ENCODE measurements around the gene MLF2.

The MLF2 gene

DNA sequence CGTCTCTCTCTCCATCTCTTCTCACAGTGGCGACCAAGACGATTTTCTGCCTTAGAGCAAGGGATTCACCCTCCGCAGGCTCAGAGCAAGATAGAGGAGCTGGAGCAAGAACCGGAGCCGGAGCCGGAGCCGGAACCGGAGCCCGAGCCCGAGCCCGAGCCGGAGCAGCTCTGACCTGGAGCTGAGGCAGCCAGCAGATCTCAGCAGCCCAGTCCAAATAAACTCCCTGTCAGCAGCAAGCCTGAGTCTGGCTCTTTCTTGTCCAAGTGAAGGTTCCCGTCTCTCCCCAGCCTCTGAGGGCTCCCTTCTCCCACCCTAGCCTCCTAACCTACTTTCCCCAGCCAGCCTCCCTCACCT, 25.3 kb upstream of the MLF2 start:
- DNase-seq (ENCODE audit: low read depth in 2 of 2): no peak

DNA sequence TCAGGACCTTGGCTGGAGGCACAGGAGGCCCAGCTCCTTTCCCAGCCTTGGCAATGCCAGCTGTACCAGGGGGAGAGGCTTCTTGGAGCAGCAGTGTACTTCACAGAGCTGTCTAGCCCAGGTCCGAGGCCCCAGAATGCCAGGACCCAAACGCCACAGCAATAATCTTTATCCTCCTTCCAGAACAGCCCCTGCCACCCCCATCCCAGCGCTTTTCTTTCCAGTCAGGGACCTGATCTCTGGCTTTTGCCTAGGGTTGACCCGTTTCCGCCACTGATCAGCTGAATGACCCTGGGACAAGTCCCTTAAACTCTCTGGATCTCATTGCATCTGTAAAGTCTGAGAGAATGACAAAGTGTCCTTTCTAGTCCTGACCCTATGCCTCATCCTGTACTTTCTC, 24.4 kb upstream of the MLF2 start:
- no peak for DNase-seq (ENCODE audit: low read depth in 2 of 2)

DNA sequence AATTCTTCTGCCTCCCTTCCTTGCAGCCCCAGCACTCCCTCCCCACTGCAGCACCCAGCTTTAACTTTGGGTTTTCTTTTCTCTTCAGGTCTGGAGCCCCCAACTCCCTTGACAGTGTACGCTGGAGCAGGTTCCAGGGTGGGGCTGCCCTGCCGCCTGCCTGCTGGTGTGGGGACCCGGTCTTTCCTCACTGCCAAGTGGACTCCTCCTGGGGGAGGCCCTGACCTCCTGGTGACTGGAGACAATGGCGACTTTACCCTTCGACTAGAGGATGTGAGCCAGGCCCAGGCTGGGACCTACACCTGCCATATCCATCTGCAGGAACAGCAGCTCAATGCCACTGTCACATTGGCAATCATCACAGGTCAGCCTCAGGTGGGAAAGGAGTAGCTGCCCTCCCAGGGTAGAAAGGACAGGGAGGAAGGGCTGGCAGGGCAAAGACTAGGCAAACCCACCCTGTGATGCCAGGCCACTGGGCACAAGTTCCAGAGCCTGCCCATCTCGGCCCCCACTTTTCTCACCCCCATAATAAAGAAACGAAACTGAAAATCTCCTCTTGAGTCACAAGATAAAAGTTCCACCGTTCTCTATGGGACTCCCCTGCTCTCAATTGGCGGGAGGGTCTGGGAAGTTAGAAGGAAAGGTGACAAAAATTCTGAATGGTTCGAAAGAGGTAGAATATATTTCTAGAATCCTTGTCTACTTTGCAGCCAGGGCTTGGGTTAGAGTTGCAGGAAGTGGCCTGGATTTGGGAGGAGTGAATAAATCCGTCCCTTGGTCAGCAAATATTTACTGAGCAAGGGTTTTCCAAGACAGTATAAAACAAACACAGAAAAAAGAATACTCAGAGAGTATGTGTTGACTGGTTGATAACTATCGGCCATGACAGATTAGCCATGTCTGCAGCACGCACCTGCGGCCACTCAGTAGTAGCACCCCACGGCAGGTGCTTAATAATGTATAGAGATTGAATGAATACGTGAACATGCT, 22.5 kb upstream of the MLF2 start:
- no peak for DNase-seq (ENCODE audit: low read depth in 2 of 2)

DNA sequence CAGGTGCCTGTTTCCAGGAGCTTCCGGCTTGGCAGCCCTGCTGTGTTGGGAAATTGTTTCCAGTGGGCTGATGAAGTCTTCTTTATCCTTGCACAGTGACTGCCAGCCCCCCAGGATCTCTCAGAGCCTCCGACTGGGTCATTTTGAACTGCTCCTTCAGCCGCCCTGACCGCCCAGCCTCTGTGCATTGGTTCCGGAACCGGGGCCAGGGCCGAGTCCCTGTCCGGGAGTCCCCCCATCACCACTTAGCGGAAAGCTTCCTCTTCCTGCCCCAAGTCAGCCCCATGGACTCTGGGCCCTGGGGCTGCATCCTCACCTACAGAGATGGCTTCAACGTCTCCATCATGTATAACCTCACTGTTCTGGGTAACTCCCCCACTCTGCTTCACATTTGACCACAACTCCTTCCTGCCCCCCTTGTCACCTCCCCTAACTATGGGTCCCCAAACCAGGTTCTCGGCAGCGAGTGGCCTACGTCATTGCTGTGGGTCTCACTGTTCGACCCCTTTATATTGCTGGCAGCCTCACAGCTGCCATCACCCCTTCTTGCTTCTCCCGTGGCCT, 21.6 kb upstream of the MLF2 start:
- no peak for DNase-seq (ENCODE audit: low read depth in 2 of 2)

DNA sequence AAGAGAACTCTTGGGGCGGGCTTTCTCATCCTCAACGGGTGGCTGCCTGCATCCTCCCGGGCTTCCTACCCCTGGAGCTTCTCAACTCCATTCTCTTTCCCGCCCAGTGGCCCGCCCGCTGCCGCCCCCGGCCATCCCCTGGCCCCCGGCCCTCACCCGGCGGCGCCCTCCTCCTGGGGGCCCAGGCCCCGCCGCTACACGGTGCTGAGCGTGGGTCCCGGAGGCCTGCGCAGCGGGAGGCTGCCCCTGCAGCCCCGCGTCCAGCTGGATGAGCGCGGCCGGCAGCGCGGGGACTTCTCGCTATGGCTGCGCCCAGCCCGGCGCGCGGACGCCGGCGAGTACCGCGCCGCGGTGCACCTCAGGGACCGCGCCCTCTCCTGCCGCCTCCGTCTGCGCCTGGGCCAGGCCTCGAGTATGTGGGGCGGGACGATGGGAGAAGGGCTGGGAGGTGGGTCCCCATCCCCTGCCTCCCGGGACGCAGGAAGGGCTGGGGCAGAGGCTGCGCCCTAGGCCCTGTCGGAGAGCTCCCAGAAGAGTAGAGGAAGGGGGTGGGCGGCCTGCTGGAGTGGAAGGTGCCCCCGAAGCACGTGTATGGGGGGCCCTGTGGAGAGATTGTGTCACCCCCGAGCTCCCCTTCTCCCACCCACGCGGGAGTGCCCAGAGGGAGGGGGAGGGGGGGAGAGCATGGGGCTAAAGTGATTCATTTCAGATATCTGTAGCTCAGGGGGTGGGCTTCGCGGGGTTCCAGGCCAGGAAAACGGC, 20.8 kb upstream of the MLF2 start:
- no peak for DNase-seq (ENCODE audit: low read depth in 2 of 2)

DNA sequence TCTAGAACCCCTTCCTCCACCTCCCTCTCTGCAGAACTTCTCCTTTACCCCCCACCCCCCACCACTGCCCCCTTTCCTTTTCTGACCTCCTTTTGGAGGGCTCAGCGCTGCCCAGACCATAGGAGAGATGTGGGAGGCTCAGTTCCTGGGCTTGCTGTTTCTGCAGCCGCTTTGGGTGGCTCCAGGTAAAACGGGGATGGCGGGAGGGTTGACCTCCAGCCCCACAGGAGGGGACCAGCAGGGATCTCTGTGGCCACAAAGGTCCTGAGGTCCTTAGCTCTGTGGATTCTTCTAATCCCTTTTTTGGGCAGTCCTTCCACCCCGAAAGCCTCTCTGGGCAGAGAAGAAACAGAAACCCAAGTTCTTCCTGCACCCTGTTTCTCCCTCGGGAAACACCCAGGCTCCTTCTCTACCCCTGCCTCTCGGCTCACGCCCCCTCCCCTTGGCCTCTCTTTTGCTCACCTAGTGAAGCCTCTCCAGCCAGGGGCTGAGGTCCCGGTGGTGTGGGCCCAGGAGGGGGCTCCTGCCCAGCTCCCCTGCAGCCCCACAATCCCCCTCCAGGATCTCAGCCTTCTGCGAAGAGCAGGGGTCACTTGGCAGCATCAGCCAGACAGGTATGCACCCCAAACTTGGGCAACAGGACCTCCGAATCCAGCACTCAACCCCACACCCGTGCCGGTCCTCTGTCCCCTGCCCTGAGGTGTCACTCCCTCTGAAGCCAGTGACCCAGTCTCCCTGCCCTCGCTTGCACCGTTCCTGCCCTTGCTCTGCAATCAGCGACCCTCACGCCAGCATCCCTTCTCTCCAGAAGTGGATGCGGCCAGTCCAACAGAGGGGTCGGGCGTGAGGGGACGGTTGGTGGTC, 20.0 kb upstream of the MLF2 start:
- no peak for DNase-seq (ENCODE audit: low read depth in 2 of 2)

DNA sequence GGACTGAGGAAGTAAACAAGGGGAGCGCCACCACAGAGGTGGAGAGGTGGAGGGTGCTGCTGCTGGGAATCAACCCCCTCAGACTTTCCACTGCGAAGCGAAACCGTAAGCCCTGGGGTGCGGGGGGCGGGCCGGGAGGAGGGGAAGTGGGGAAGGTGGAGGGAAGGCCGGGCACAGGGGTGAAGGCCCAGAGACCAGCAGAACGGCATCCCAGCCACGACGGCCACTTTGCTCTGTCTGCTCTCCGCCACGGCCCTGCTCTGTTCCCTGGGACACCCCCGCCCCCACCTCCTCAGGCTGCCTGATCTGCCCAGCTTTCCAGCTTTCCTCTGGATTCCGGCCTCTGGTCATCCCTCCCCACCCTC, 19.4 kb upstream of the MLF2 start, which contains the start of gene LAG3:
LAG3 (plus strand) TSS at position 190 of the 365 bp plus-strand sequence. CDS start 333 bp downstream, outside the sequence.
- no peak for DNase-seq (ENCODE audit: low read depth in 2 of 2)

DNA sequence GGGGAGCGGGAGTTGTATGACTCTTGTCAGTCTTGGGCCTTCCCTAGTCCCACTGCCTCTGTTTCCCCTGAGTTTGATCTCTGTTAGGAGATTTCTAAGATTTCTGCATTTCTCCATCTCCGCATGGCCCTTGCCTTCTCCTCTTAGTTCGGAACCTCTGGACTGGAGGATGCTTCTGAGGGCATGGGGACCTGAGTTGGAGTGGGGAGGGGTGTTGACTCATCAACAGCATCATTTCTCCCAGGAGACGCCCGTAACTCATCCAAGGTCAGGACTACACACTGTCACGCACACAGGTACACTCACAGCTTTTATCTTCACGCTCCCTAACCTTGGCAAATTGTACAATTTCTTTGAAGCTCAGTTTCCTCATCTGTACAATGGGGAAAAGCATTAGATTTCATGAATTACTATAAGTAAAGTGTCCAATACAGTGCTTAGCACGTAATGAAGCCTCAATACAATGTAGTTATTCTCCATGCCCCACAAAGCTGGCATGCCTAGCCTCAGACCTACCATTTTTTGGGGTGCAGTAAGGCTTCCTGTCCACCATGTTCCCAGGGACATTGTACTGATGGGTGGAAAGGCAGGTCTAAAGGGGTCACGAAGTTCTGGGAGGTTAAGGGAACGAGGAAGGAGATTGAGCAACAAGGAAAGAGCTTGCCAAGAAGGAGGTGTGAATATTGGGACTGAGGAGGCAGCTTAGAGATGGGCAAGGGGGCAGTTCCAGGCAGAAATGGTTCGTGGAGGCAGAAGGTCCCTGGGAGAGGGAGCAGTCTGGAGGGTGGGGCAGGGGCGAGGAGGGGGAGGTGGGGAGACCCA, 18.8 kb upstream of the MLF2 start:
- no peak for DNase-seq (ENCODE audit: low read depth in 2 of 2)

DNA sequence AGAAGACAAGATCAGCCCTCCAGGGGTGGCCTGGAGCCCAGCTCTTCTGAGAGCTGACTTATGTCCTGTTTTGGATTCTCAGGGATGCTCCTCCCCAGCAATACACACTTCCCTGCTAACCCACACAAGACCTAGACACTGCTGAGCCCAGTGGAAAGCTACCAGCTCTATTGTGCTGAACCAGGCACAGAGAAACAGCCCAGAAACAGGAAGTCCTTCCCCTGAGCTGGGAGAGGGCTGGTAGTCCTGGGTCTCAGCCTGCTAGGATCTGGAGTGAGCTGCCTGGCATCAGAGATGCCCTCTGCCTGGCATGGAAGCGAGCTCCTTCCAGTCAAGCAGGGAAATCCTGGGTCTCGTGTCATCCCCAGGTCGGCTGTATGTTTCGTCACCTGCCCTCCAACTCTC, 18.2 kb upstream of the MLF2 start:
- no peak for DNase-seq (ENCODE audit: low read depth in 2 of 2)

DNA sequence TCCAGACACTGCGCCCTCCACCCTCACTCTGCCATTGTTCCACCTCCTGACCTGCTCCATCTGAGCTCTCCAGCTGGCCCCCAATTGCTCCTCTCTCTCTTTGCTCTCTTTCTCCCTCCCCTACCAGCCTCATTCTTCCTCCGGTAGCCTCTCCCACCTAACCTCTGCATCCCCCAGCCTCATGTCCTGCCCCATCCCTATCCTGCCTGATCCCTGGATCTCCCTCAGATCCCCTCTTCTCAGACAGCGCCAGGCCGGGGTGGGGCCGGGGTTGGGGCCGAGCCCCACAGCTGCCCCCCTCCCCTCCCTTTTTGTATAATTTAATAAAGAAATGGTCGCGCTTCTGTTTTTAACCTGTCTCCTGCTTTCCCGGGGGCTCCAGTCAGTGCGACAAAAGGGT, 17.7 kb upstream of the MLF2 start:
- DNase-seq (ENCODE audit: low read depth in 2 of 2): no peak

DNA sequence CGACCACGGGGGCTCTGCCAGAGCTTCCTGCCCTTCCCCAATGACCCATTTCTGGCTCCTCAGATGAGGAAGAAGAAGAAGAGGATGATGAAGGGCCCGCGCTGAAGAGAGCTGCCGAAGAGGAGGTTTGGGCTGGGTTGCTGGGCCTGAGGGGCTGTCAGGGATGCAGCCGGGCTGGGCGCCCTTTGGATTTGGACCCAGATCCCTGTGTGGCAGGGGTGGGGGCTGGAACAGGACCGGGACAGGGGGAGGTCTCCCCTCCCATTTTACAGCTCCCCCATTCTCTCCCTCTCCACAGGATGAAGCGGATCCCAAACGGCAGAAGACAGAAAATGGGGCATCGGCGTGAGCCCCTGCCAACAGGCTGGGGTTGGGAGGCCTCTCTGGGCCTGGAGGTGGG, 17.2 kb upstream of the MLF2 start:
- no peak for DNase-seq (ENCODE audit: low read depth in 2 of 2)

DNA sequence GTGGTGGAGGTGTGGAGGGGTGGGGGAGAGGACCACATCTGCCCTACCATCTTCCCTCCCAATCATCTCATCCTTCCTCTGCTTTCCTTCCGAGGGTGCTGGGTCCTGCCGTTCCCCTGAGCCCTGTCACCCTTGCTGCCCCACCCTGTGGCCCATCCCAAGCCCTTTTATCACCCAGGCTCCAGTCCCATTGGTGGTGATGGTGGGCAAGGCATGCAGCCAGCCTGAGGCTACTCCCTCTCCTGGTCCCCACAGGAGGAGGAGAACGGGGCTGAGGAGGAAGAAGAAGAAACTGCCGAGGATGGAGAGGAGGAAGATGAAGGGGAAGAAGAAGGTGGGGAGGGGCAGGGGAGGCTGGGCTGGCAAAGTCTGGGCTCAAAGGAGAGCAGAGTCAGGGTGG, 16.7 kb upstream of the MLF2 start:
- no peak for DNase-seq (ENCODE audit: low read depth in 2 of 2)

DNA sequence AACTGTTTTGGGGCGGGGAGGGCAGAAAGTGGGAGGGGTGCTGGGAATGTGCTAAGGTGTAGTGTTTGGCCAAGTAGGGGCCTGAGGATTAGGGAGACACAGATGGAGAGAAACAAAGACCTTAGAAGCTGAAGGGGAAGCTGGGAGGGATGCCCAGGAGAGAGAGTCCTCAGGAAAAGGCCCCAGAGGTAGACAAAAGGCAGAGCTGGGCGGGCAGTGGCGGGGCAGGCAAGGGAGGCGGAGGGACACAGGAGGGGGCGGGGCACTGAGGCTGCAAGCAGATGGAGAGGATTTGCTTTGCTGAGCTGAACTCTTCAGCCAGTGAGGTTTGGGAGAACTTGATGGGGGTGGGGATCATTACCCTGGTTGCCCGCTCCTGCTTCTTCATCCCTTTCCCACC, 16.0 kb upstream of the MLF2 start:
- DNase-seq (ENCODE audit: low read depth in 2 of 2): no peak

DNA sequence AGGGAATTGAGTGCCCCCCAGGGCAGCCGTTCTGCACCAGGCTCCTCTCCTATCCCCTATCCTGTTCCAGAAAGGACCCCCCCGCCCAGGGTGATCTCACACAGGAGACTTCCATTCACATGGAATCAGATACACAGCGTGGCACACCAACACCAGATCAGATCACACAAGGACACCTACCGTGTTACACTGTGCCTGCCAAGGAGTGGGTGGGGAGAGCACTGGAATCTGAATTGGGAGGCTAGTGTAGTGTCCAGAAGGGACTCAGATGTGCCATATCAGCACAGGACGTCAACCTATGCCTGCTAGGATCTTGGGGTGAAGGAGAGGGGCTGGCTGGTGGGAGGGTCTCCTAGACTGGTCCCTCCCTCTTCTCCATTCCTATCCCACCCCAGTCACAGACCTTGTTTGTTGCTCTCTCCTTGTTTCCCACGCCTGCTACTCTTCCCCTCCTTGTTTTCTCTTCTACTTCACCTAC, 15.5 kb upstream of the MLF2 start:
- DNase-seq (ENCODE audit: low read depth in 2 of 2): no peak

DNA sequence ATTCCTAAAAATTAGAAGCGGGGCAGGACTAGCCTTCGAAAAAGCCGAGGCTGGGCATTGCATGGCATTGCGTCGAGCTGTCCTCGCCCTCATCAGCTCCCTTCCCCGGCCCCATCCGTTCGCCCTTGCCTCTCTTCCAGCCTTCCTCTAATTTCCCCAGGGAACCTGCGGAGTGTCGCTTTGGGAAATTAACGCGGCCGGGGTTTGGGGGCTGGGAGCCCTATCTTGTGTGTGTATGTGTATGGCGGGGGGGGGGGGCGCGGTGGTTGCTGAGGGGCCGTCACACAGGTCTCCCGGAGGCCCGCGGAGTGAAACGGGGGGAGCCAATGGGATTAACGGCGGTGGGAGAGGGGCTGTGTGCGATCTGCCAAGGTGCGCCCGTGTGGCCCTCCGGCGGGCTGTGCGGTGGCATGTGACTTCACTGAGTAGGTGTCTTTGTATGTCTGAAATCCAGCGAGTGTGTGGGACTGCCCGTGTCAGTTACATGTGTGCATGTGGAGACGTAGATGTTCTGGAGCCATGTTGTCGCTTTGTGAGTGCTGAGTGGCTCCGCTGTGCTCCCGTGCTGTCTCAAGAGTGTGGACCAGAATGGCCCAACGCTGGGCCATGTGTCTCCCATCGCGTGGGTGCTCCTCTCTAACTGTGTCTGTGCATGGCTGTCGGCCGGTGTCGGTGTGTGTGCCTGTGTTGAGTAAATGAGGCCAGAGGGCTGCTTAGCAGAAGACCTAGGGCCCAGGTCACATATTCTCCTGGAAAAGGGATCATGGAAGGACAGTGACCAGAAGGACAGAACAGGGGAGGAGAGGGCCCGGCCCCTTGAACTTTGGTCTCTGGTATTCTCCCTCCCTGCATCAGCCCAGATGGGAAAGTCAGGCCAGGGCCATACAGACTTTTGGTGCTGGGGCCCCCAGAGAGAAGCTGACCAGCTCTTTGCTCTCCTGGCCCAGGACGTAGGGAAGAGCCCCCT, 14.7 kb upstream of the MLF2 start:
- no peak for DNase-seq (ENCODE audit: low read depth in 2 of 2)

DNA sequence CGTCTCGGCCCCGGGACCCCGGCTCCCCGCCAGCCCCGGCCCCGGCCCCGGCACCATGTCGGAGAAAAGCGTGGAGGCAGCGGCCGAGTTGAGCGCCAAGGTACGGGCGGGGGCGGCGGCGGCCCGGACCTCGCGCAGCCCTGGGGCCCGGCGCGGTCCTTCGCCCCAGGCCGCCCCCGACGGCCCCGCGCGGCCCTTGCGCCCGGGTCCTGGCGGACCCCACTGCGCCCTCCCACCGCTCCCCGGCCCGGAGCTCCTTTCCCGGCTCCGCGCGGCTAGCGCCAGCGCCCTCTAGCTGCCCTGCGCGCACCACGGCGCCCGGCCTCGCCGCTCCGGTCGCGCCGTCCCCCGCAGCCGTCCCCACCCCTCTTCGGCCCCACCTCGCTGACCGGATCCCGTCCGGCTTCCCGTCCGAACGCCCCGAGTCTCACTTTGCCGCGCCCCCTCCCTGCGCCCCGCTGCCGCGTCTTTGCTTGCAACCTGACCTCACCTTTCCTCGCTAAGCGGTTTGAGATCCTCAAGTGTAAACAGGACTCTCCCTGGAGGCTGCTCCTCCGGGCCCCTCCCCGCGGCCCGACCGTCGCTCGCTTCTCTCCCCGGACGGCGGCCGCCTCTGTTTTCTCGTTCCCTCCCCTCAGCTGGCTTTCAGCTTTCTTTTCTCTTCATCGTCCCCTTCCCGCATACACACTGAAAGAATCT, 13.9 kb upstream of the MLF2 start:
- peak in 1 of 2 experiments; percentile 14 for DNase-seq (ENCODE audit: low read depth in 2 of 2)

DNA sequence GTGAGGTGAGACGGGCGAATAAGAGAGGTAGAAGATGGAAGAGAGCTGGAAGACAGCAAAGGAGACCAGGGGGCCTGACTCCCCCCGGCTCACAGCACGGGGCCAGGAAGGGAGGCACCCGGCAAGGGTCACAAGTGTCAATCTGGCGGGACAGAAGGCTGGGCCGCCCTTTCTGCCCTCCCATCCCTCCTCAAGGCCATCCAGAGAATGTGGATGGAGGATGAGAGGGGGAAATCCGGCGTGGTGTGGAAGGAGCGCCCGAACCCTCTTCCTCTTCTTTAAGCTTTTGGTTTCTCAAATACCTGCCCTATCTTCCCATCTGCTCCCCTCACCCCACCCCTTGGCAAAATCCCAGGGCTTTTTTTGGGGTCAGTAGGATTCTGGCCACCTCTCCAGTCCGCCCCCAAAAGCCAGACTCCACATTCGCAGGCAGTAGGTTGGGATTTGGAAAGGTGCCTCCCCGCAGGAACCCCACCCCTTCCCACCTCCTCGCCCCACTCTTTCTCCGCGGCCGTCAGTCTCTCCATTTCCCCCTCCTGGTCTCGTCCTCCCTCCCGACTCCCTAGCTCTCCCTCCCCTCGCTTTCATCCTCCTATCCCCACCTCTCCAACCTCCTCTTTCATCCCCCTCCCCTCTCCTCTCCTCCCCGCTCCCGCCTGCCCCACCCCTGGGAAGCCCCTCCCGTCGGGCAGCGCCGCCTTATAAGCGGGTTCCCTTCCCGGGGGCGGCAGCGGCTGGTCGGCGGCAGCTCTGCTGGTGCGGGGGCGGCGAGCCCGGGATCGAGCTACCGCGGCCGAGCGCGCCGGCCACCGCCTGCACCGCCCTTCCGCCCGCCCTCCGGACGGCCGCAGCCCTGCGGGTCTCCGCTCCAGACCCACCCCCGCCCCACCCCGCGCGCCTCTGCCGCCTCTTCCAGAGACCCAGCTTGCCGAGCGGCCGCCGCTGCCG, 13.0 kb upstream of the MLF2 start, which contains the start of gene PTMS:
PTMS (plus strand) TSS at position 730 of the 948 bp plus-strand sequence. CDS start 343 bp downstream, outside the sequence.
- peak; percentile 86 to 89 for DNase-seq (ENCODE audit: low read depth in 2 of 2)
